ENCODE measurements around the gene MED4. TPM values are rescaled to one million over a fixed set of nuclear protein-coding genes. Genes with fewer than 3 reads are reported as not detected.

The MED4 gene
- total RNA-seq, 4 donors from 2014 or later: 32.3 to 45.2 (median 40.1) TPM

- no peak for TF ChIP-seq CTCF (IDR thresholded peaks at IDR 0.05; ENCODE audit: low read depth)
Observed at GRCh38 chr13:48070942-48071341, 24.0 kb downstream of the MED4 start.

GRCh38 chr13:48069573-48069972 is 25.3 kb downstream of the MED4 start:
- no peak for TF ChIP-seq CTCF (IDR thresholded peaks at IDR 0.05; ENCODE audit: low read depth)

GRCh38 chr13:48068952-48069351 is 26.0 kb downstream of the MED4 start:
- no peak for TF ChIP-seq CTCF (IDR thresholded peaks at IDR 0.05; ENCODE audit: low read depth)

- TF ChIP-seq CTCF (IDR thresholded peaks at IDR 0.05; ENCODE audit: low read depth): no peak
Observed at GRCh38 chr13:48068036-48068435, 26.9 kb downstream of the MED4 start.

- TF ChIP-seq CTCF (IDR thresholded peaks at IDR 0.05; ENCODE audit: low read depth): no peak
Observed at GRCh38 chr13:48066310-48066989, 28.5 kb downstream of the MED4 start.

- TF ChIP-seq CTCF (IDR thresholded peaks at IDR 0.05; ENCODE audit: low read depth): no peak
Observed at GRCh38 chr13:48055712-48056111, 39.2 kb downstream of the MED4 start.

GRCh38 chr13:48054601-48055000 is 40.3 kb downstream of the MED4 start:
- no peak for TF ChIP-seq CTCF (IDR thresholded peaks at IDR 0.05; ENCODE audit: low read depth)

All from subcutaneous adipose tissue (tissue), 4 donors.